Erythroblast (primary cell): ENCODE data around the gene PDE3A.

Experiments
- GATA1 ChIP-seq: IDR thresholded peaks from 2 replicates; pipeline ENCODE4 v1.6.1; 2011; ENCODE audit warnings: low read depth, mild to moderate bottlenecking, control low read depth, low read length, moderate library complexity
- POLR2A ChIP-seq: IDR thresholded peaks from 2 replicates; pipeline ENCODE4 v1.6.1; 2011; ENCODE audit warnings: mild to moderate bottlenecking, low read length

DNA sequence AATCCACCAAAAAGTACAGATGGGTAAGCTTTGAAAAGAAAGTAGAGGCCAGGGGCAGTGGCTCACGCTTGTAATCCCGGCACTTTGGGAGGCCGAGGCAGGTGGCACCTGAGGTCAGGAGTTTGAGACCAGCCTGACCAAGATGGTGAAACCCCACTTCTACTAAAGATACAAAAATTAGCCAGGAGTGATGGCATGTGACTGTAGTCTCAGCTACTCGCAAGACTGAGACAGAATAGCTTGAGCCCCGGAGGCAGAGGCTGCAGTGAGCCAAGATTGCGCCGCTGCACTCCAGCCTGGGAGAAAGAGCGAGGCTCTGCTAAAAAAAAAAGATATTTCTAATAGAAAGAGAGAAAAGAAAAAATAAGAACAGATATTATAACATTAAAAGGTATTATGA, 192.6 kb downstream of the PDE3A start:
- TF ChIP-seq POLR2A: no peak
- TF ChIP-seq GATA1: no peak
